Endothelial cell of umbilical vein (primary cell): Measurements from ENCODE around the gene ATAD5. TPM values are rescaled to one million over a fixed set of nuclear protein-coding genes. Genes with fewer than 3 reads are reported as not detected.

Experiments used
- BruUV-seq: library from RNA; stranded (reverse); fragments of 400-500 nt; replicated peaks from 2 replicates; lab custom pipeline; 2021; lab: Mats Ljungman, UMichigan
- CTCF ChIA-PET: fragments of 300-600, 350-600 bp; sonication (Branson Sonifier 250); formaldehyde crosslinking; loops from one replicate; lab custom pipeline; 2021; ENCODE audit warnings: antibody characterized with exemption, inconsistent platforms; lab: Charles Lee
- POLR2A ChIA-PET: fragments of 300-600, 350-600 bp; sonication (Branson Sonifier 250); formaldehyde crosslinking; loops from one replicate; lab custom pipeline; 2021; ENCODE audit warnings: antibody characterized with exemption, inconsistent platforms; lab: Charles Lee
- DNase-seq: peaks from one replicate; pipeline ENCODE4 v3.0.0-alpha.2; 2011; ENCODE audit warnings: low read depth, low spot score
- FAIRE-seq: peaks from 2 replicates; lab custom pipeline; 2011; peaks lifted over from hg19 to GRCh38; lab: Jason Lieb, UNC
- H2AFZ ChIP-seq: 2 replicates; pipeline ENCODE4 v1.6.0; 2012; ENCODE audit warnings: low read depth, low read length, control low read depth, inconsistent platforms
- H3K27ac ChIP-seq: 2 replicates; pipeline ENCODE4 v1.5.1; 2011; ENCODE audit warnings: low read depth, mild to moderate bottlenecking, control low read depth, low read length, moderate library complexity; ENCODE audit not compliant: insufficient read depth
- H3K27me3 ChIP-seq, 2 experiments: 2 replicates each; pipeline versions ENCODE4 v1.6.0 to v1.6.1; 2011; ENCODE audit warnings: low read length in 2 of 2, mixed read lengths in 1 of 2; ENCODE audit not compliant: control insufficient read depth in 2 of 2, insufficient read depth in 2 of 2
- H3K36me3 ChIP-seq, 2 experiments: 2 replicates in 1 of 2; 3 replicates in 1 of 2; pipeline ENCODE4 v1.5.1; 2011; ENCODE audit warnings: low read length in 2 of 2, mild to moderate bottlenecking in 1 of 2, moderate library complexity in 1 of 2; ENCODE audit not compliant: control insufficient read depth in 2 of 2, insufficient read depth in 2 of 2; ENCODE audit errors: extremely low read depth in 1 of 2
- H3K4me1 ChIP-seq: 3 replicates; pipeline ENCODE4 v1.5.1; 2011; ENCODE audit warnings: mild to moderate bottlenecking, low read length; ENCODE audit not compliant: control insufficient read depth, insufficient read depth; ENCODE audit errors: extremely low read depth
- H3K4me2 ChIP-seq: 2 replicates; pipeline ENCODE4 v1.6.1; 2011; ENCODE audit warnings: low read length, control low read depth, mixed read lengths; ENCODE audit not compliant: insufficient read depth
- H3K4me3 ChIP-seq, 3 experiments: fragments of 200-600 bp in 1 of 3; sonication (generic), shearing (Covaris generic) in 1 of 3; replicated peaks in 1 of 3; 2 replicates each; pipeline ENCODE4 v1.5.1; 2011 to 2016; ENCODE audit warnings: control low read depth in 3 of 3, low read length in 3 of 3, mild to moderate bottlenecking in 2 of 3, inconsistent platforms in 1 of 3, low read depth in 1 of 3, moderate library complexity in 1 of 3; ENCODE audit not compliant: insufficient read depth in 1 of 3
- H3K79me2 ChIP-seq: 2 replicates; pipeline ENCODE4 v1.6.0; 2012; ENCODE audit warnings: low read length, inconsistent platforms; ENCODE audit not compliant: control insufficient read depth, insufficient read depth
- H3K9ac ChIP-seq: replicated peaks from 2 replicates; pipeline ENCODE3; 2011; ENCODE audit warnings: low read length, control low read depth; ENCODE audit not compliant: insufficient read depth; ENCODE audit errors: extremely low read depth
- H3K9me1 ChIP-seq: replicated peaks from 3 replicates; pipeline ENCODE4 v1.6.0; 2011; ENCODE audit warnings: mild to moderate bottlenecking, low read length; ENCODE audit not compliant: control insufficient read depth, insufficient read depth; ENCODE audit errors: extremely low read depth
- H3K9me3 ChIP-seq: replicated peaks from 2 replicates; pipeline ENCODE4 v1.5.1; 2012; ENCODE audit warnings: low read length, inconsistent platforms; ENCODE audit not compliant: control insufficient read depth, insufficient read depth
- H4K20me1 ChIP-seq: replicated peaks from 2 replicates; pipeline ENCODE3; 2011; ENCODE audit warnings: mild to moderate bottlenecking, low read length; ENCODE audit not compliant: control insufficient read depth, insufficient read depth; ENCODE audit errors: extremely low read depth
- EZH2 ChIP-seq: IDR thresholded peaks from 2 replicates; pipeline ENCODE4 v1.6.1; 2012; ENCODE audit warnings: borderline replicate concordance, low read depth, mild to moderate bottlenecking, moderate library complexity, low read length, inconsistent platforms; ENCODE audit not compliant: severe bottlenecking
- FOS ChIP-seq: IDR thresholded peaks from 2 replicates; pipeline ENCODE4 v1.6.1; 2011; ENCODE audit warnings: mild to moderate bottlenecking, low read length, moderate library complexity, borderline replicate concordance; ENCODE audit not compliant: insufficient read depth
- GATA2 ChIP-seq: IDR thresholded peaks from 2 replicates; pipeline ENCODE4 v1.7.0; 2011; ENCODE audit warnings: low read depth, mild to moderate bottlenecking, moderate library complexity, mixed read lengths, low read length; ENCODE audit not compliant: insufficient read length, insufficient read depth
- JUN ChIP-seq: IDR thresholded peaks from 2 replicates; pipeline ENCODE4 v1.6.1; 2011; ENCODE audit warnings: borderline replicate concordance, low read depth; ENCODE audit not compliant: insufficient read length, insufficient read depth
- MAX ChIP-seq: IDR thresholded peaks from 2 replicates; pipeline ENCODE4 v1.6.1; 2011; ENCODE audit not compliant: insufficient read depth, insufficient read length
- MYC ChIP-seq: IDR thresholded peaks from one replicate; pipeline ENCODE4 v1.6.1; 2011; ENCODE audit warnings: mild to moderate bottlenecking, low read depth, low read length
- POLR2A ChIP-seq: IDR thresholded peaks from 2 replicates; pipeline ENCODE4 v1.6.1; 2012; ENCODE audit warnings: low read depth, mild to moderate bottlenecking, control low read depth, low read length
- POLR2AphosphoS5 ChIP-seq: IDR thresholded peaks from 2 replicates; pipeline ENCODE4 v1.6.1; 2012; ENCODE audit warnings: low read depth, mild to moderate bottlenecking, control low read depth, low read length, moderate library complexity; ENCODE audit not compliant: insufficient read depth
- dilution Hi-C: fragments of 300-500 bp; cut with MboI; formaldehyde crosslinking; loops from one replicate; pipeline ENCODE4 v1.15.0; 2019; ENCODE audit warnings: low sequenced_read_pairs; ENCODE audit not compliant: extremely low pct_ligation_motif_present
- intact Hi-C: fragments of 100-400 bp; cut with micrococcal nuclease; formaldehyde crosslinking; loops from one replicate; pipeline ENCODE4 v1.10.0; 2022
- polyA plus RNA-seq, 4 experiments: library from polyadenylated mRNA; depleted of rRNA in 3 of 4; stranded (reverse) in 3 of 4; unstranded in 1 of 4; fragments of >200 nt; gene quantifications; 2 replicates each; pipeline versions ENCODE4 v1.2.1 to v1.2.3, GENCODE V29; 2011 to 2012; ENCODE audit warnings: missing spikeins in 1 of 4
- total RNA-seq: library from RNA; stranded (reverse); gene quantifications from 2 replicates; pipeline ENCODE4 v1.2.3, GENCODE V29; 2021
- TF ChIP-seq, protein P1 (sequence below), 2 donors: IDR thresholded peaks; 1 replicate in 1 of 2; 2 replicates in 1 of 2; pipeline ENCODE4 v1.5.1; 2011; ENCODE audit warnings: low read length in 2 of 2, mild to moderate bottlenecking in 2 of 2, moderate library complexity in 2 of 2, control low read depth in 1 of 2, inconsistent platforms in 1 of 2, low read depth in 1 of 2; ENCODE audit not compliant: insufficient read depth in 1 of 2; ENCODE audit errors: extremely low read depth in 1 of 2

ATAD5 gene
- total and polyA plus RNA-seq, 2 donors (not counting 3 experiments of a cell fraction or from before 2014, with no cell fraction given) = 0.80 to 9.4 TPM

GRCh38 chr17:30897311-30897710 lies 65.5 kb downstream of the ATAD5 start:
- Histone ChIP-seq H3K36me3 (peaks cover 0 to 18% of the 10 kb centered on the region in 2 experiments), H3K27me3 (no peaks in the 10 kb centered on the region), H3K9me1 (no peaks in the 10 kb centered on the region), H3K79me2 (no peaks in the 10 kb centered on the region), H4K20me1 (no peaks in the 10 kb centered on the region), H3K9me3 (no peaks in the 10 kb centered on the region), H3K9ac (no peak overlapping the region), H2AFZ (no peak overlapping the region), H3K4me2 (no peak overlapping the region), H3K4me1 (no peaks in the 10 kb centered on the region), H3K4me3 (no peak overlapping the region), H3K27ac (no peak overlapping the region)
- ChIA-PET CTCF (no interaction called here), POLR2A (interaction anchor here (0.6 kb wide), 1 partner anchor 13 kb away, joined by 3 read pairs; no protein-coding TSS in a partner anchor)
- dilution Hi-C loops (no loop called here), intact Hi-C loops (no loop called here)
- TF ChIP-seq JUN (no peak), GATA2 (no peak), MAX (no peak), POLR2A (no peak), MYC (no peak), EZH2 (no peak), POLR2AphosphoS5 (no peak), FOS (no peak)
- TF ChIP-seq, protein P1, sequence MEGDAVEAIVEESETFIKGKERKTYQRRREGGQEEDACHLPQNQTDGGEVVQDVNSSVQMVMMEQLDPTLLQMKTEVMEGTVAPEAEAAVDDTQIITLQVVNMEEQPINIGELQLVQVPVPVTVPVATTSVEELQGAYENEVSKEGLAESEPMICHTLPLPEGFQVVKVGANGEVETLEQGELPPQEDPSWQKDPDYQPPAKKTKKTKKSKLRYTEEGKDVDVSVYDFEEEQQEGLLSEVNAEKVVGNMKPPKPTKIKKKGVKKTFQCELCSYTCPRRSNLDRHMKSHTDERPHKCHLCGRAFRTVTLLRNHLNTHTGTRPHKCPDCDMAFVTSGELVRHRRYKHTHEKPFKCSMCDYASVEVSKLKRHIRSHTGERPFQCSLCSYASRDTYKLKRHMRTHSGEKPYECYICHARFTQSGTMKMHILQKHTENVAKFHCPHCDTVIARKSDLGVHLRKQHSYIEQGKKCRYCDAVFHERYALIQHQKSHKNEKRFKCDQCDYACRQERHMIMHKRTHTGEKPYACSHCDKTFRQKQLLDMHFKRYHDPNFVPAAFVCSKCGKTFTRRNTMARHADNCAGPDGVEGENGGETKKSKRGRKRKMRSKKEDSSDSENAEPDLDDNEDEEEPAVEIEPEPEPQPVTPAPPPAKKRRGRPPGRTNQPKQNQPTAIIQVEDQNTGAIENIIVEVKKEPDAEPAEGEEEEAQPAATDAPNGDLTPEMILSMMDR (IDR thresholded peaks at IDR 0.05; ENCODE audit: extremely low read depth in 1 of 2, insufficient read depth in 1 of 2, low read depth in 1 of 2, low read length in 2 of 2) = no peak
- no TSS peak for BruUV-seq
- DNase-seq (no peak), FAIRE-seq (no peak)
